GM23338 (cell line): ENCODE data around the gene TDP2.

Source experiments
- CREB1 ChIP-seq: fragments of 250-450 bp; sonication (Bioruptor Pico); IDR thresholded peaks from 2 replicates; pipeline ENCODE4 v1.5.0; 2020; ENCODE audit warnings: low read depth, mild to moderate bottlenecking, moderate library complexity
- CTCF ChIP-seq, 2 experiments: fragments of 200-600 bp in 1 of 2; sonication (generic) in 1 of 2; conservative IDR thresholded peaks; 2 replicates each; pipeline versions ENCODE4 v1.5.1 to v1.6.1; 2016 to 2017; ENCODE audit warnings: antibody characterized with exemption in 2 of 2, low read depth in 2 of 2, mild to moderate bottlenecking in 2 of 2, moderate library complexity in 1 of 2
- ETS1 ChIP-seq: IDR thresholded peaks from 2 replicates; pipeline ENCODE4 v1.6.1; 2016; ENCODE audit warnings: antibody characterized with exemption
- EZH2 ChIP-seq: fragments of 200-600 bp; sonication (generic); IDR thresholded peaks from one replicate; pipeline ENCODE4 v1.8.0; 2017; ENCODE audit warnings: antibody characterized with exemption, mild to moderate bottlenecking, low read depth; ENCODE audit not compliant: unreplicated experiment
- EZH2phosphoT487 ChIP-seq: fragments of 200-600 bp; sonication (generic); IDR thresholded peaks from one replicate; pipeline ENCODE4 v1.8.1; 2018; ENCODE audit warnings: antibody characterized with exemption; ENCODE audit not compliant: unreplicated experiment
- JUNB ChIP-seq: IDR thresholded peaks from one replicate; pipeline ENCODE4 v1.6.1; 2016; ENCODE audit warnings: antibody characterized with exemption; ENCODE audit not compliant: unreplicated experiment
- POLR2AphosphoS5 ChIP-seq: IDR thresholded peaks from 2 replicates; pipeline ENCODE4 v1.6.1; 2016; ENCODE audit warnings: antibody characterized with exemption, low read depth
- REST ChIP-seq: IDR thresholded peaks from one replicate; pipeline ENCODE4 v1.6.1; 2018; ENCODE audit warnings: antibody characterized with exemption; ENCODE audit not compliant: unreplicated experiment
- ZNF114 ChIP-seq: fragments of 250-450 bp; sonication (Bioruptor Pico); IDR thresholded peaks from 2 replicates; pipeline ENCODE4 v1.5.0; 2020; ENCODE audit warnings: mild to moderate bottlenecking, moderate library complexity
- ZNF331 ChIP-seq: fragments of 250-450 bp; sonication (Bioruptor Pico); IDR thresholded peaks from 2 replicates; pipeline ENCODE4 v1.5.0; 2020; ENCODE audit warnings: low read depth, mild to moderate bottlenecking, moderate library complexity

GRCh38 chr6:24613361-24614042 is 53.2 kb downstream of the TDP2 start:
- TF ChIP-seq CTCF (conservative IDR thresholded peaks at IDR 0.05; ENCODE audit: low read depth in 2 of 2) (no peak), EZH2 (no peak), REST (no peak), JUNB (no peak), POLR2AphosphoS5 (no peak), EZH2phosphoT487 (no peak), ZNF331 (CRISPR knock-in tag) (no peak), CREB1 (CRISPR knock-in tag) (no peak), ETS1 (no peak), ZNF114 (CRISPR knock-in tag) (no peak)
